Measurements from ENCODE around the gene PET100.

Gene PET100

GRCh38 chr19:7680606-7681339 lies 51.2 kb downstream of the PET100 start, which contains the start of gene TRAPPC5:
TRAPPC5 (plus strand) TSS chr19:7680833; CDS start chr19:7682254, 1,421 bp downstream.
- peak within 1 kb of the TSS; percentile 84 for H3K4me3 ChIP-seq (ENCODE audit: low read length)
- TF ChIP-seq CTCF (IDR thresholded peaks at IDR 0.05; ENCODE audit: insufficient read depth, low read depth, low read length, missing control alignments) = peak; percentile 28
- peak; percentile 83 for DNase-seq (ENCODE audit: low read depth)
